ENCODE results near the gene ADAMTS3. TPM values are rescaled to one million over a fixed set of nuclear protein-coding genes. Genes with fewer than 3 reads are reported as not detected.

Gene ADAMTS3
- total RNA-seq, 2 donors from 2014 or later = 5.8 to 13.0 TPM

GRCh38 chr4:72410158-72410557 lies 158.9 kb downstream of the ADAMTS3 start:
- DNase-seq = no peak
- no peak overlapping the region for H3K9ac ChIP-seq (ENCODE audit: extremely low read depth, low read length, poor library complexity, severe bottlenecking)
- peaks cover 5% of the 10 kb centered on the region for H3K9me3 Mint-ChIP-seq
- no peak overlapping the region for H3K27ac Mint-ChIP-seq
- 67 to 82% methylated on average over 1 to 3 of the region's 3 CpGs for WGBS, 2 experiments (ENCODE audit: insufficient coverage in 1 of 2, insufficient read length in 1 of 2)
- peaks cover 3% of the 10 kb centered on the region for H3K4me1 Mint-ChIP-seq
- no peak overlapping the region for H3K4me3 ChIP-seq (ENCODE audit: low read length)
- H3K27me3 ChIP-seq (ENCODE audit: control insufficient read depth, insufficient read depth, low read length, poor library complexity, severe bottlenecking) = no peaks in the 10 kb centered on the region
- H3K36me3 Mint-ChIP-seq (ENCODE audit: low read depth) = no peaks in the 10 kb centered on the region
- no peak for TF ChIP-seq CTCF (conservative IDR thresholded peaks at IDR 0.05)
- peak overlapping the region; percentile 51 for H3K27ac ChIP-seq (ENCODE audit: low read depth, low read length)
- H3K9me3 ChIP-seq (ENCODE audit: control insufficient read depth, low read length) = no peaks in the 10 kb centered on the region
- no peaks in the 10 kb centered on the region for H3K4me1 ChIP-seq (ENCODE audit: control insufficient read depth, insufficient read depth, low read length)
- H3K27me3 Mint-ChIP-seq (ENCODE audit: insufficient read depth) = no peaks in the 10 kb centered on the region
- H3K4me3 Mint-ChIP-seq = no peak overlapping the region
- no peaks in the 10 kb centered on the region for H3K36me3 ChIP-seq (ENCODE audit: control insufficient read depth, insufficient read depth, low read length)

- H3K36me3 ChIP-seq (ENCODE audit: control insufficient read depth, insufficient read depth, low read length) = no peaks in the 10 kb centered on the region
- no peak for TF ChIP-seq CTCF (conservative IDR thresholded peaks at IDR 0.05)
- no peak for DNase-seq
- H3K9me3 ChIP-seq (ENCODE audit: control insufficient read depth, low read length) = no peaks in the 10 kb centered on the region
- H3K27ac ChIP-seq (ENCODE audit: low read depth, low read length) = no peak overlapping the region
- no peaks in the 10 kb centered on the region for H3K27me3 ChIP-seq (ENCODE audit: control insufficient read depth, insufficient read depth, low read length, poor library complexity, severe bottlenecking)
- Mint-ChIP-seq H3K4me3 (no peak overlapping the region), H3K27me3 (ENCODE audit: insufficient read depth) (no peaks in the 10 kb centered on the region), H3K36me3 (ENCODE audit: low read depth) (no peaks in the 10 kb centered on the region), H3K9me3 (peaks cover 5% of the 10 kb centered on the region), H3K4me1 (peaks cover 3% of the 10 kb centered on the region), H3K27ac (no peak overlapping the region)
- no peak overlapping the region for H3K4me3 ChIP-seq (ENCODE audit: low read length)
- WGBS, 2 experiments (ENCODE audit: insufficient coverage in 1 of 2, insufficient read length in 1 of 2) = 80 to 84% methylated on average over 2 to 3 of the region's 4 CpGs
- no peaks in the 10 kb centered on the region for H3K4me1 ChIP-seq (ENCODE audit: control insufficient read depth, insufficient read depth, low read length)
- H3K9ac ChIP-seq (ENCODE audit: extremely low read depth, low read length, poor library complexity, severe bottlenecking) = no peak overlapping the region
These were observed 160.5 kb downstream of the ADAMTS3 start for GRCh38 chr4:72408568-72408967.

GRCh38 chr4:72405417-72405816 lies 163.6 kb downstream of the ADAMTS3 start:
- no peak overlapping the region for H3K27ac Mint-ChIP-seq
- H3K9me3 Mint-ChIP-seq = peaks cover 5% of the 10 kb centered on the region
- peaks cover 3% of the 10 kb centered on the region for H3K4me1 Mint-ChIP-seq
- no peaks in the 10 kb centered on the region for H3K4me1 ChIP-seq (ENCODE audit: control insufficient read depth, insufficient read depth, low read length)
- H3K27me3 ChIP-seq (ENCODE audit: control insufficient read depth, insufficient read depth, low read length, poor library complexity, severe bottlenecking) = no peaks in the 10 kb centered on the region
- no peak for DNase-seq
- no peak overlapping the region for H3K27ac ChIP-seq (ENCODE audit: low read depth, low read length)
- H3K27me3 Mint-ChIP-seq (ENCODE audit: insufficient read depth) = no peaks in the 10 kb centered on the region
- H3K36me3 ChIP-seq (ENCODE audit: control insufficient read depth, insufficient read depth, low read length) = no peaks in the 10 kb centered on the region
- H3K9me3 ChIP-seq (ENCODE audit: control insufficient read depth, low read length) = no peaks in the 10 kb centered on the region
- no peak overlapping the region for H3K4me3 Mint-ChIP-seq
- no peaks in the 10 kb centered on the region for H3K36me3 Mint-ChIP-seq (ENCODE audit: low read depth)
- H3K4me3 ChIP-seq (ENCODE audit: low read length) = no peak overlapping the region
- no peak overlapping the region for H3K9ac ChIP-seq (ENCODE audit: extremely low read depth, low read length, poor library complexity, severe bottlenecking)
- no peak for TF ChIP-seq CTCF (conservative IDR thresholded peaks at IDR 0.05)
